Vagina (tissue), 2 donors: ENCODE results near the gene PNMA8A. TPM values are rescaled to one million over a fixed set of nuclear protein-coding genes. Genes with fewer than 3 reads are reported as not detected.

Source experiments
- DNase-seq, 2 donors: peaks; one replicate each; pipeline ENCODE4 v3.0.0-alpha.2; 2017; ENCODE audit errors: extremely low spot score in 2 of 2
- H3K27ac ChIP-seq: fragments of 200-600 bp; sonication (generic); one replicate; pipeline ENCODE4 v1.5.1; 2019
- H3K27me3 ChIP-seq: fragments of 200-600 bp; sonication (generic); one replicate; pipeline ENCODE4 v1.5.1; 2019
- H3K36me3 ChIP-seq, 2 donors: fragments of 200-600 bp; sonication (generic); one replicate each; pipeline ENCODE4 v1.5.1; 2017 to 2019
- H3K4me1 ChIP-seq: fragments of 200-600 bp; sonication (generic); one replicate; pipeline ENCODE4 v1.5.1; 2019
- H3K4me3 ChIP-seq, 2 donors: fragments of 200-600 bp; sonication (generic); 1 replicate in 1 of 2; 2 replicates in 1 of 2; pipeline ENCODE4 v1.5.1; 2016 to 2019
- H3K9me3 ChIP-seq: fragments of 200-600 bp; sonication (generic); one replicate; pipeline ENCODE4 v1.5.1; 2019
- POLR2A ChIP-seq, 2 donors: fragments of 450-650 bp; IDR thresholded peaks; one replicate each; pipeline ENCODE4 v1.6.1; 2017; ENCODE audit warnings: antibody characterized with exemption in 2 of 2, mild to moderate bottlenecking in 2 of 2, moderate library complexity in 2 of 2
- POLR2AphosphoS5 ChIP-seq, 2 donors: sonication (generic); formaldehyde crosslinking; IDR thresholded peaks; one replicate each; pipeline ENCODE4 v1.9.0; 2017; ENCODE audit warnings: antibody characterized with exemption in 2 of 2, mild to moderate bottlenecking in 2 of 2, low read depth in 1 of 2; ENCODE audit not compliant: insufficient read depth in 1 of 2
- intact Hi-C: fragments of 100-400 bp; cut with DNase I; formaldehyde crosslinking; loops from one replicate; pipeline ENCODE4 v1.15.1; 2023
- total RNA-seq: library from RNA; depleted of rRNA; stranded (reverse); fragments of >200 nt; gene quantifications from one replicate; pipeline ENCODE4 v1.2.3, GENCODE V29; 2016
- TF ChIP-seq, protein P1 (sequence below), 3 experiments: fragments of 450-650 bp in 2 of 3; fragments of 200-600 bp in 1 of 3; sonication (generic) in 1 of 3; IDR thresholded peaks; one replicate each; pipeline ENCODE4 v1.5.1; 2017 to 2019; ENCODE audit warnings: antibody characterized with exemption in 3 of 3, mild to moderate bottlenecking in 2 of 3, moderate library complexity in 2 of 3

The PNMA8A gene
- total RNA-seq, 1 donor from 2014 or later = 1.5 TPM

DNA sequence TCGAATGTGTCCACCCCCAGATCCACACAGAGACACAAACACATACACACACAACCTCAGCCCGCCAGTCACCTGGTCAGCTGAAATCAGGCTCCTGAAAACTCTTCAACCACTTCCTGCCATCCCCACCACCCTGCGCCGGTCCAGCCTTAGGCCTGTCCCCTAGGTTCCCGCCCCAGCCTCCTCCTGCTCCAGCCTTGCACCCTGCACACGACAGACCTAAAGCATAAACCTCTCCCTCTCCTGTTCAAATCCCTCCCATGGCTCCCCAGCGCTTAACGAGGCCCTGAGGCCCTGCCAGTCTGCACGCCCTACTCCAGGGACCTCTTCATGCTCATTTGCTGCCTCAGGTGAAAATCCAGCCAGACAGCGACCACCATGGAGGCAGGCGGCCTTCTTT lies 17.2 kb upstream of the PNMA8A start:
- no peaks in the 10 kb centered on the region for H3K27me3 ChIP-seq

DNA sequence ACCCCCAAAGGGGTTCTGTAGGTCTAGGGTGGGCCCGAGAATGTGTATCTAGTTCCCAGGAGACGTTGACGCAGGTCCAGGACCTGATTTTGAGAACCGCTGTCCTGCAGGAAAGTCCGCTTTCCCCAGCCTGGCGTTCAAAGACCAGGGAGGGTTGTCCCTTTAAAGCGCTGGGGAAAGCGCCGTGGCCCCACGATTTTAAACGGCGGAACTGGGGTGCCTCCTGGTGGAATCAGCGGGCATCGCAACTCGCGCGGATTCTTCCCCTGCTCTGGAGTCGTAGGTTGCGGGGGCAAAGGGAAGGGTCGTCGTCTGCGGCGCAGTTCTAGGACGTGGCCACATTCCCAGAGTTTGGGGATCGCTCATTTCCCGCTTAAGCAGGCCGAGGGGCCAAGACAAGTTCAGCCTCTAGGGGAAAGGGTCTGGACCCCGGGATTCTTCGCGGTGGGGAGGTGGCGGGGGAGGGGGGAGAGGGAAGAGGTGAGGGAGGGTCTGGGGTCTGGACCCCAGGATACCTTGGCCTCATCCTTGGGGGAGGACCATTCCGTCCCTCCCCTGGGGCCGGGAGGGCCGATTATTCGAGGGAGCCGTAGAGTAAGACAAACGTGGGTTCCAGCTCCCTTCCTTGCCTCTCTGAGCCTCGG lies 16.6 kb upstream of the PNMA8A start:
- no peaks in the 10 kb centered on the region for H3K9me3 ChIP-seq
- TF ChIP-seq POLR2AphosphoS5 (IDR thresholded peaks at IDR 0.05; ENCODE audit: insufficient read depth in 1 of 2, low read depth in 1 of 2) = peak in 1 of 2 donors; percentile 32
- no peak for TF ChIP-seq POLR2A (IDR thresholded peaks at IDR 0.05)
- TF ChIP-seq, protein P1, sequence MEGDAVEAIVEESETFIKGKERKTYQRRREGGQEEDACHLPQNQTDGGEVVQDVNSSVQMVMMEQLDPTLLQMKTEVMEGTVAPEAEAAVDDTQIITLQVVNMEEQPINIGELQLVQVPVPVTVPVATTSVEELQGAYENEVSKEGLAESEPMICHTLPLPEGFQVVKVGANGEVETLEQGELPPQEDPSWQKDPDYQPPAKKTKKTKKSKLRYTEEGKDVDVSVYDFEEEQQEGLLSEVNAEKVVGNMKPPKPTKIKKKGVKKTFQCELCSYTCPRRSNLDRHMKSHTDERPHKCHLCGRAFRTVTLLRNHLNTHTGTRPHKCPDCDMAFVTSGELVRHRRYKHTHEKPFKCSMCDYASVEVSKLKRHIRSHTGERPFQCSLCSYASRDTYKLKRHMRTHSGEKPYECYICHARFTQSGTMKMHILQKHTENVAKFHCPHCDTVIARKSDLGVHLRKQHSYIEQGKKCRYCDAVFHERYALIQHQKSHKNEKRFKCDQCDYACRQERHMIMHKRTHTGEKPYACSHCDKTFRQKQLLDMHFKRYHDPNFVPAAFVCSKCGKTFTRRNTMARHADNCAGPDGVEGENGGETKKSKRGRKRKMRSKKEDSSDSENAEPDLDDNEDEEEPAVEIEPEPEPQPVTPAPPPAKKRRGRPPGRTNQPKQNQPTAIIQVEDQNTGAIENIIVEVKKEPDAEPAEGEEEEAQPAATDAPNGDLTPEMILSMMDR (IDR thresholded peaks at IDR 0.05) = peak; percentile 97 to 99 (median 99)
- peaks cover 40% of the 10 kb centered on the region for H3K4me1 ChIP-seq
- intact Hi-C loops = loop anchor here (2.0 kb wide), 1 partner anchor 93 kb away; no protein-coding TSS in a partner anchor
- H3K27me3 ChIP-seq = no peaks in the 10 kb centered on the region
- peak overlapping the region; percentile 36 to 39 for H3K4me3 ChIP-seq
- no peaks in the 10 kb centered on the region for H3K36me3 ChIP-seq
- peak overlapping the region; percentile 29 for H3K27ac ChIP-seq
- DNase-seq = no peak

More for the DNA sequence above, 17.2 kb upstream of the PNMA8A start:
- H3K36me3 ChIP-seq = no peaks in the 10 kb centered on the region
- H3K9me3 ChIP-seq = no peaks in the 10 kb centered on the region
- DNase-seq = no peak
- H3K4me1 ChIP-seq = peaks cover 46% of the 10 kb centered on the region
- TF ChIP-seq, protein P1 (IDR thresholded peaks at IDR 0.05) = no peak
- no peak for TF ChIP-seq POLR2AphosphoS5 (IDR thresholded peaks at IDR 0.05; ENCODE audit: insufficient read depth in 1 of 2, low read depth in 1 of 2)
- TF ChIP-seq POLR2A (IDR thresholded peaks at IDR 0.05) = no peak
- H3K27ac ChIP-seq = peak overlapping the region; percentile 13
- no peak overlapping the region for H3K4me3 ChIP-seq
- intact Hi-C loops = no loop called here

DNA sequence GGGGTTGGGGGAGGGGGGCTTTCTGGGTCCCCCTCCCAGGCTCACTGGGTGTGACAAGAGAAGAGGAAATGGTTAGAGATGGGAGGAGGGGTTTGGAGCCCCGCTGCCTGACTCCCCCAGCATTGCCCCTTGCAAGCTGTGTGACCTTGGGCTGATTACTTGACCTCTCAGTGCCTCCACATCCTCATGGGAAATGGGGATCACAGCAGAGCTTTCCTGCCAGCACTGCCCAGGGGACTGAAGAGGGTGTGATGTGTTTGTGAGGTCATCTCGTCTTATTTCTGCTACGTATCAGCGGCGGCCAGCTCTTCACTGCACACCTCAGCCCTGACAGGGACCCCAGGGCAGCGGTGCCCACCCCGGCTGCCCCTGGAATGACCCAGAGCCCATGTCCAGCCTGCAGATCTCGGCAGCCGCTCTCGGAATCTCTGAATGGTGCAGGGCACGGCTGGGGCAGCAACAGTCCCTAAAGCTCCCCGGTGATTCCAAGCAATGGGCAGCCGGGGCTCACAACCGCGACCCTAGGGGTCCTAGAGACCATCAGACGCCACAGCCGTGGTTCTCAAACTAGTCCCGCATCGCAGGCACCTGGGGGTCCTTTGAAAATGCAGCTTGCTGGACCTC lies 15.9 kb upstream of the PNMA8A start:
- Histone ChIP-seq H3K4me3 (peak overlapping the region; percentile 36 to 39), H3K36me3 (no peaks in the 10 kb centered on the region), H3K4me1 (peaks cover 34% of the 10 kb centered on the region), H3K9me3 (no peaks in the 10 kb centered on the region), H3K27ac (peak overlapping the region; percentile 29), H3K27me3 (no peaks in the 10 kb centered on the region)
- no peak for TF ChIP-seq POLR2AphosphoS5 (IDR thresholded peaks at IDR 0.05; ENCODE audit: insufficient read depth in 1 of 2, low read depth in 1 of 2)
- TF ChIP-seq POLR2A (IDR thresholded peaks at IDR 0.05) = no peak
- TF ChIP-seq, protein P1 (IDR thresholded peaks at IDR 0.05) = no peak
- no peak for DNase-seq
- intact Hi-C loops = loop anchor here (2.0 kb wide), 1 partner anchor 92 kb away; no protein-coding TSS in a partner anchor

DNA sequence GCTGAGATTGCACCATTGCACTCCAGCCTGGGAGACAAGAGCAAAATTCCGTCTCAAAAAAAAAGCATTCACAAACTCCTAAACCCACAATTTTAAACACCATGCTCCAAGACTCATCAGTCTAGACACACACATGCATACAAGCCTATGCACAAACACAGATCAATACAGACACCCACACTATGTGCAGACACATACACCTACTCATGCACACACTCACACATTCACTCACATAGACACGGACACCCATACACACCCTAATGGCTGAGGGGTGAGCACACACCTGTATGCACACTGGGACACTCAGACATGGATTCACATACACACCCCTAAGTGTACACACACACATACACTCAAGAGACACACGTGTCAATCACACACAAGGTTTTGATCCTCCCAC lies 15.0 kb upstream of the PNMA8A start:
- Histone ChIP-seq H3K9me3 (no peaks in the 10 kb centered on the region), H3K36me3 (no peaks in the 10 kb centered on the region), H3K27ac (no peak overlapping the region), H3K27me3 (no peaks in the 10 kb centered on the region), H3K4me1 (peaks cover 29% of the 10 kb centered on the region), H3K4me3 (no peak overlapping the region)
- no peak for TF ChIP-seq POLR2A (IDR thresholded peaks at IDR 0.05)
- TF ChIP-seq, protein P1 (IDR thresholded peaks at IDR 0.05) = no peak
- TF ChIP-seq POLR2AphosphoS5 (IDR thresholded peaks at IDR 0.05; ENCODE audit: insufficient read depth in 1 of 2, low read depth in 1 of 2) = no peak
- no peak for DNase-seq
- intact Hi-C loops = loop anchor here (2.0 kb wide), 1 partner anchor 92 kb away; no protein-coding TSS in a partner anchor

DNA sequence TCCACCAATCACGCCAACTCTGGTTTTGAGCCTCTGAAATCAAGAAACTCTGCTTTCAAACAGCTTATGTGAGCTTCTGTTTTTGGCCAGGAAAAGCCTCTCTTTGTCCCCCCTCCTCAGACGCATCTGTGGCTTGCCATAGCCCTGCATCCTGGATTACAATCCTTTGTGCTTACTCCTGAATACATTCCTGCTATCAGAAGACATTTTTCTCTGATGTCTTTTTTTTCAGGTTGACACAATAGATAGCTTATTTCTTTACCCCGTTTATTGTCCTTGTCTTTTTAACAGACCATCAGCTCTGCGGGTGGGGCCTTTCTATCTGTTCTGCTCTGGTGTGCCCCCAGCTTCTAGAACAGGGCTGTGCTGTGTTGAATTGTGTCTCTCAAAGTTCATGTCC lies 13.3 kb upstream of the PNMA8A start:
- intact Hi-C loops = loop anchor here (5.0 kb wide), 1 partner anchor 193 kb away; no protein-coding TSS in a partner anchor
- Histone ChIP-seq H3K9me3 (no peaks in the 10 kb centered on the region), H3K27ac (no peak overlapping the region), H3K27me3 (no peaks in the 10 kb centered on the region), H3K36me3 (no peaks in the 10 kb centered on the region), H3K4me3 (no peak overlapping the region), H3K4me1 (peaks cover 28% of the 10 kb centered on the region)
- no peak for TF ChIP-seq POLR2A (IDR thresholded peaks at IDR 0.05)
- TF ChIP-seq, protein P1 (IDR thresholded peaks at IDR 0.05) = no peak
- no peak for TF ChIP-seq POLR2AphosphoS5 (IDR thresholded peaks at IDR 0.05; ENCODE audit: insufficient read depth in 1 of 2, low read depth in 1 of 2)
- no peak for DNase-seq
